Ovary (tissue), 3 donors: Measurements from ENCODE around the gene CENPP.

Experiments used
- CTCF ChIP-seq, 3 donors: fragments of 450-650 bp in 2 of 3; fragments of 200-600 bp in 1 of 3; IDR thresholded peaks; one replicate each; pipeline versions ENCODE4 v1.5.1 to v1.8.0; 2016 to 2022; ENCODE audit warnings: antibody characterized with exemption in 3 of 3, mild to moderate bottlenecking in 1 of 3
- EP300 ChIP-seq: sonication (generic); formaldehyde crosslinking; IDR thresholded peaks from one replicate; pipeline ENCODE4 v1.6.1; 2017; ENCODE audit warnings: antibody characterized with exemption
- POLR2A ChIP-seq: fragments of 450-650 bp; IDR thresholded peaks from one replicate; pipeline ENCODE4 v1.6.1; 2017; ENCODE audit warnings: antibody characterized with exemption, mild to moderate bottlenecking, moderate library complexity
- donor health status: DM: no; HTN: no; CAD: no.

DNA sequence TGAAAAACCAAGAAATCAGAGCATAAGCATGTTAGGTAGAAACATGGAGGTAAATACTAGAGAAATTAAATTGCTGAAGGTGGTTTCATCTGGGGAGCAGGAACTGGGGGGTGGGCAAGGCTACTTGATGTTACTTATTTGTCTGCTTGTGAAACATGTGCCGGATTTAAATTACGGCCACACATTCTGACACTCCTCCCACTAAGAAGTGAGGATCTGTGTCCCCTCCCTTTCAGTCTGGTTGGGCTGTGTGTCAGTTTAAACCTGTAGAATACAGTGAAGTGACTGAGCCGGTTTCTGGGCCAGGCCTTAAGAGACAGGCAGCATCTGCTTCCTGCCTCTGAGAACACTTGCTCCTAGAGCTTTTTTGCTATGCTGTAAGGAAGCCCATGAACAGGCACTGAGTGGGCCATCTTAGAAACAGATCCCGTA, 29.9 kb upstream of the CENPP start:
- TF ChIP-seq CTCF (IDR thresholded peaks at IDR 0.05) = no peak
- TF ChIP-seq POLR2A = no peak
- no peak for TF ChIP-seq EP300
